AG04449 (cell line): ENCODE data around the gene CDH18.

ENCODE experiments used
- CTCF ChIA-PET: fragments of 350-600 bp; formaldehyde crosslinking; extraction: SDS; loops from one replicate; lab custom pipeline; 2021; ENCODE audit warnings: antibody characterized with exemption; lab: Yijun Ruan, JAX
- POLR2A ChIA-PET: fragments of 400-600, 350-600 bp; formaldehyde crosslinking; extraction: SDS; loops from one replicate; lab custom pipeline; 2020; ENCODE audit warnings: antibody characterized with exemption, inconsistent platforms; lab: Yijun Ruan, JAX
- DNase-seq: peaks from one replicate; pipeline ENCODE4 v3.0.0-alpha.2; 2010; ENCODE audit warnings: low read depth, low spot score
- H3K4me3 ChIP-seq: 2 replicates; pipeline ENCODE4 v1.5.1; 2011; ENCODE audit warnings: low read depth, mild to moderate bottlenecking, control low read depth, low read length
- CTCF ChIP-seq: IDR thresholded peaks from one replicate; pipeline ENCODE4 v1.5.1; 2011; ENCODE audit warnings: mild to moderate bottlenecking, moderate library complexity, low read length, control low read depth, inconsistent platforms; ENCODE audit not compliant: insufficient read depth; ENCODE audit errors: missing control alignments

The CDH18 gene

GRCh38 chr5:19496056-19496455 is 491.9 kb downstream of the CDH18 start:
- POLR2A ChIA-PET, result no interaction called here
- CTCF ChIA-PET, result no interaction called here
- TF ChIP-seq CTCF, result no peak
- H3K4me3 ChIP-seq, result no peak overlapping the region
- DNase-seq, result no peak

GRCh38 chr5:19492861-19493260 is 495.1 kb downstream of the CDH18 start:
- no peak for DNase-seq
- no peak overlapping the region for H3K4me3 ChIP-seq
- CTCF ChIA-PET, result no interaction called here
- POLR2A ChIA-PET, result no interaction called here
- no peak for TF ChIP-seq CTCF

GRCh38 chr5:19488786-19489185 is 499.2 kb downstream of the CDH18 start:
- no peak overlapping the region for H3K4me3 ChIP-seq
- CTCF ChIA-PET, result no interaction called here
- TF ChIP-seq CTCF, result no peak
- DNase-seq, result no peak
- POLR2A ChIA-PET, result no interaction called here

GRCh38 chr5:19487480-19487879 is 500.5 kb downstream of the CDH18 start:
- no peak for DNase-seq
- ChIA-PET POLR2A (no interaction called here), CTCF (no interaction called here)
- H3K4me3 ChIP-seq, result no peak overlapping the region
- no peak for TF ChIP-seq CTCF

- CTCF ChIA-PET, result no interaction called here
These were observed 508.4 kb downstream of the CDH18 start for GRCh38 chr5:19479562-19479961.

GRCh38 chr5:19462019-19462418 is 526.0 kb downstream of the CDH18 start:
- ChIA-PET POLR2A (no interaction called here), CTCF (no interaction called here)
- no peak for DNase-seq
- TF ChIP-seq CTCF, result no peak
- no peak overlapping the region for H3K4me3 ChIP-seq

More at GRCh38 chr5:19479562-19479961, 508.4 kb downstream of the CDH18 start:
- no peak for DNase-seq
- POLR2A ChIA-PET, result no interaction called here
- H3K4me3 ChIP-seq, result no peak overlapping the region
- TF ChIP-seq CTCF, result no peak
